ENCODE data around the gene PAQR7. TPM values are rescaled to one million over a fixed set of nuclear protein-coding genes. Genes with fewer than 3 reads are reported as not detected.

Gene PAQR7
- total RNA-seq, 1 donor from 2014 or later: 9.4 TPM

GRCh38 chr1:25885602-25886001 lies 10.1 kb upstream of the PAQR7 start:
- DNase-seq (ENCODE audit: low read depth): no peak
- TF ChIP-seq CTCF (conservative IDR thresholded peaks at IDR 0.05; ENCODE audit: low read depth, low read length): no peak

GRCh38 chr1:25881266-25881665 lies 5.8 kb upstream of the PAQR7 start:
- no peak for DNase-seq (ENCODE audit: low read depth)
- H3K4me3 ChIP-seq (ENCODE audit: low read depth, low read length): no peak overlapping the region
- no peak for TF ChIP-seq CTCF (conservative IDR thresholded peaks at IDR 0.05; ENCODE audit: low read depth, low read length)

More at GRCh38 chr1:25885602-25886001, 10.1 kb upstream of the PAQR7 start:
- H3K4me3 ChIP-seq (ENCODE audit: low read depth, low read length): no peak overlapping the region

DNA sequence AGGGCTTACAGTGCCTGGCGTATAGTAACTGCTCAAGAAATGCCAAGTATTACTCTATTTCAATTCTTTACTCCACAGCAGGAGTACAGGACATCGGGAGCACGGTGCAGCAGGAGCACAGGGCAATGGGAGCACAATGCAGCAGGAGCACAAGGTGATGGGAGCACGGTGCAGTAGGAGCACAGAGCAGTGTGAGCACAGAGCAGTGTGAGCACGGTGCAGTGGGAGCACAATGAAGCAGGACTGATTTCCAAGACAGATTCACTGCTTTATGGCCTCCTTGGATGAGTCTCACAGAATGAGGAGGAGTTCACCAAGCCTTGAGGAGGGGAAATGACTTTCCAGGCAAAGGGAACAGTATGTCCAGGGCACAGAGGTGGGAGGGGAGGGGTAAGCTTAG lies 5.0 kb upstream of the PAQR7 start:
- H3K4me3 ChIP-seq (ENCODE audit: low read depth, low read length): no peak overlapping the region
- TF ChIP-seq CTCF (conservative IDR thresholded peaks at IDR 0.05; ENCODE audit: low read depth, low read length): no peak

DNA sequence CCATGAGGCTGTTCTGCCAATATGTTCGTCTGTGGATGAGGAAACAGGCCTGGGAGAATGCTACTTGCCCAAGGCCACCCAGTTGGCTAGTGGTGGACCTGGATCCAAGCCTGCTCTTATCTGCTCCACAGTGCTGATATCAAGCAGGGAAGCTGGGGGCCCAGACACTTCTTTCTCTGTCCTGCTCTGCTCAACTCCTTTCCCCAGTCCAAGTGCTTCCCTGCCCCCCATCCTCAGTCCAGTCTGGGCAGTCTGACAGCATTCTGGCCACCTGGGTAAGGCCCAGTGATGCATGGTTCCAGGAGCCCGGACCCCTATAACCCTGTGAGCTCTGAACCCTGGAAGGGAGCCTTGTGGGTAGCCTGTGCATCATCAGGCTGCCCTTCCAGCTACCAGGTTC lies 4.2 kb upstream of the PAQR7 start:
- no peak overlapping the region for H3K4me3 ChIP-seq (ENCODE audit: low read depth, low read length)
- DNase-seq (ENCODE audit: low read depth): no peak
- TF ChIP-seq CTCF (conservative IDR thresholded peaks at IDR 0.05; ENCODE audit: low read depth, low read length): no peak

More for the DNA sequence above, 5.0 kb upstream of the PAQR7 start:
- no peak for DNase-seq (ENCODE audit: low read depth)

- no peak overlapping the region for H3K4me3 ChIP-seq (ENCODE audit: low read depth, low read length)
- DNase-seq (ENCODE audit: low read depth): no peak
- TF ChIP-seq CTCF (conservative IDR thresholded peaks at IDR 0.05; ENCODE audit: low read depth, low read length): no peak
These were observed 3.2 kb upstream of the PAQR7 start for GRCh38 chr1:25878690-25879089.

GRCh38 chr1:25877155-25877554 lies 1.6 kb upstream of the PAQR7 start:
- H3K4me3 ChIP-seq (ENCODE audit: low read depth, low read length): no peak overlapping the region
- no peak for TF ChIP-seq CTCF (conservative IDR thresholded peaks at IDR 0.05; ENCODE audit: low read depth, low read length)

GRCh38 chr1:25876693-25877077 lies 1.2 kb upstream of the PAQR7 start:
- TF ChIP-seq CTCF (conservative IDR thresholded peaks at IDR 0.05; ENCODE audit: low read depth, low read length): no peak
- no peak overlapping the region for H3K4me3 ChIP-seq (ENCODE audit: low read depth, low read length)
- DNase-seq (ENCODE audit: low read depth): no peak

More at GRCh38 chr1:25877155-25877554, 1.6 kb upstream of the PAQR7 start:
- DNase-seq (ENCODE audit: low read depth): no peak

Data from epithelial cell of proximal tubule (primary cell).